ENCODE results near the gene ATF2. TPM values are rescaled to one million over a fixed set of nuclear protein-coding genes. Genes with fewer than 3 reads are reported as not detected.
A peak's percentile ranks its signal among the peaks of the same experiment; 100 is the strongest.

The ATF2 gene
- total RNA-seq, 1 donor from 2014 or later, result 40.5 TPM

DNA sequence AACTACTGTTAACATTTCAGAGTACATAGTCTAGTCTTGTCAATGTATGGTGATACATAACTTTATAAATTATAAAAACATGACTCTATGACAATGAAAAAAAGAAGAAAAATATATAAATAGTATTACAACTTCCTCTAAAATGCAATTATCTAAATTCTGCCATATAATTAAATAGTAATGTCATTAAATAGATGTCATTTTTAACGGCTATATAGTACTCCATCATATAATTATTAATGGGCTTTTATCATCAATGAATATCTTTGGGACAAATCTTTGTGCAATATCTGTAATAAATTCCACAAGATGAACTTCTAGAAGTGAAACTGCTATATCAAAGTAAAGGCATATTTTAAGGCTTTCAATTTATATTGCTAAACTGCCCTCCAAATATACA, 24.8 kb downstream of the ATF2 start:
- Histone ChIP-seq H3K27me3 (no peaks in the 10 kb centered on the region), H3K9me3 (no peaks in the 10 kb centered on the region), H3K4me3 (no peak overlapping the region), H3K27ac (no peak overlapping the region), H3K36me3 (no peaks in the 10 kb centered on the region), H3K4me1 (peaks cover 18% of the 10 kb centered on the region)
- TF ChIP-seq, protein P1, sequence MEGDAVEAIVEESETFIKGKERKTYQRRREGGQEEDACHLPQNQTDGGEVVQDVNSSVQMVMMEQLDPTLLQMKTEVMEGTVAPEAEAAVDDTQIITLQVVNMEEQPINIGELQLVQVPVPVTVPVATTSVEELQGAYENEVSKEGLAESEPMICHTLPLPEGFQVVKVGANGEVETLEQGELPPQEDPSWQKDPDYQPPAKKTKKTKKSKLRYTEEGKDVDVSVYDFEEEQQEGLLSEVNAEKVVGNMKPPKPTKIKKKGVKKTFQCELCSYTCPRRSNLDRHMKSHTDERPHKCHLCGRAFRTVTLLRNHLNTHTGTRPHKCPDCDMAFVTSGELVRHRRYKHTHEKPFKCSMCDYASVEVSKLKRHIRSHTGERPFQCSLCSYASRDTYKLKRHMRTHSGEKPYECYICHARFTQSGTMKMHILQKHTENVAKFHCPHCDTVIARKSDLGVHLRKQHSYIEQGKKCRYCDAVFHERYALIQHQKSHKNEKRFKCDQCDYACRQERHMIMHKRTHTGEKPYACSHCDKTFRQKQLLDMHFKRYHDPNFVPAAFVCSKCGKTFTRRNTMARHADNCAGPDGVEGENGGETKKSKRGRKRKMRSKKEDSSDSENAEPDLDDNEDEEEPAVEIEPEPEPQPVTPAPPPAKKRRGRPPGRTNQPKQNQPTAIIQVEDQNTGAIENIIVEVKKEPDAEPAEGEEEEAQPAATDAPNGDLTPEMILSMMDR (IDR thresholded peaks at IDR 0.05), result no peak
- TF ChIP-seq POLR2AphosphoS5 (IDR thresholded peaks at IDR 0.05; ENCODE audit: insufficient read depth in 1 of 2, low read depth in 1 of 2) (no peak), POLR2A (IDR thresholded peaks at IDR 0.05) (no peak)
- intact Hi-C loops (cut with DNase I), result no loop called here
- DNase-seq (ENCODE audit: extremely low spot score in 2 of 2), result no peak

DNA sequence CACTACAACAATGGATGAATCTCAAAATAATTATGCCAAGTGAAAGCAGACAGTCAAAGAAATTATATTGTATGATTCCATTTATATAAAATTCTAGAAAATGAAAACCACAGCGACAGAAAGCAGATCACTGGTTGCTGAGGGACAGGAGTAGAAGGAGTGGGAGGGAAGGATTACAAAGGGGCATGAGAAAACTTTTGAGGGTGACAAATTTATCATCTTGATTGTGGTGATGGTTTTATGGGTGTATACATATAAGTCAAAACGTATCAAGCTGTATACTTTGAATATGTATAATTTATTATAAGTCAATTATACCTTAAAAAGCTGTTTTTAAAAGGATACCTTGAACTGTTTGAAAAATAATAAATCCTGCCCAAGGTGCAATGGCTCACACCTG, 27.7 kb downstream of the ATF2 start:
- no peak for DNase-seq (ENCODE audit: extremely low spot score in 2 of 2)
- Histone ChIP-seq H3K27ac (no peak overlapping the region), H3K9me3 (no peaks in the 10 kb centered on the region), H3K27me3 (no peaks in the 10 kb centered on the region), H3K4me1 (peaks cover 36% of the 10 kb centered on the region), H3K36me3 (peaks cover 0 to 4% of the 10 kb centered on the region in 2 donors), H3K4me3 (no peak overlapping the region)
- TF ChIP-seq POLR2AphosphoS5 (IDR thresholded peaks at IDR 0.05; ENCODE audit: insufficient read depth in 1 of 2, low read depth in 1 of 2) (no peak), POLR2A (IDR thresholded peaks at IDR 0.05) (no peak)
- TF ChIP-seq, protein P1 (IDR thresholded peaks at IDR 0.05), result no peak
- intact Hi-C loops (cut with DNase I), result no loop called here

DNA sequence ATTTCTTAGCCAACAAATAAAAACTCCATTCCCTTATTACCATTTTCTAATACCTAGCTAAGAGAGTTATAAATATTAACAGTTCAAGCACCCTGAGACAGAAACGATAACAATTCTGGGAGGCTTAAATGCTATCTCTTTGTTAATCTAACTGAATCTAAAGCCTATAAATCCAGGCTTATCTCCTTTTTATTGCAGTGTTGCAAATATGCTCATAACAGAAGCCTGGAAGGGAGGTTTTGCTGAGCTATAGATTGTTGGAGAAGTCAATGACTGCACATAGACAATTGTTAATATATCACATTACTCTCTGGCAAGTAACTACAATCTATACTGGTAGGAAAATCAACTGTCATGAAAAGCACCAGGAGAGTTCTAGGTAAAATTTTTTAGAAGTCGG, 30.2 kb downstream of the ATF2 start:
- peaks cover 43% of the 10 kb centered on the region for H3K4me1 ChIP-seq
- H3K4me3 ChIP-seq, result no peak overlapping the region
- TF ChIP-seq, protein P1 (IDR thresholded peaks at IDR 0.05), result no peak
- TF ChIP-seq POLR2A (IDR thresholded peaks at IDR 0.05) (no peak), POLR2AphosphoS5 (IDR thresholded peaks at IDR 0.05; ENCODE audit: insufficient read depth in 1 of 2, low read depth in 1 of 2) (no peak)
- no peaks in the 10 kb centered on the region for H3K9me3 ChIP-seq
- DNase-seq (ENCODE audit: extremely low spot score in 2 of 2), result no peak
- H3K36me3 ChIP-seq, result peaks cover 0 to 4% of the 10 kb centered on the region in 2 donors
- intact Hi-C loops (cut with DNase I), result no loop called here
- H3K27ac ChIP-seq, result no peak overlapping the region
- H3K27me3 ChIP-seq, result no peaks in the 10 kb centered on the region

DNA sequence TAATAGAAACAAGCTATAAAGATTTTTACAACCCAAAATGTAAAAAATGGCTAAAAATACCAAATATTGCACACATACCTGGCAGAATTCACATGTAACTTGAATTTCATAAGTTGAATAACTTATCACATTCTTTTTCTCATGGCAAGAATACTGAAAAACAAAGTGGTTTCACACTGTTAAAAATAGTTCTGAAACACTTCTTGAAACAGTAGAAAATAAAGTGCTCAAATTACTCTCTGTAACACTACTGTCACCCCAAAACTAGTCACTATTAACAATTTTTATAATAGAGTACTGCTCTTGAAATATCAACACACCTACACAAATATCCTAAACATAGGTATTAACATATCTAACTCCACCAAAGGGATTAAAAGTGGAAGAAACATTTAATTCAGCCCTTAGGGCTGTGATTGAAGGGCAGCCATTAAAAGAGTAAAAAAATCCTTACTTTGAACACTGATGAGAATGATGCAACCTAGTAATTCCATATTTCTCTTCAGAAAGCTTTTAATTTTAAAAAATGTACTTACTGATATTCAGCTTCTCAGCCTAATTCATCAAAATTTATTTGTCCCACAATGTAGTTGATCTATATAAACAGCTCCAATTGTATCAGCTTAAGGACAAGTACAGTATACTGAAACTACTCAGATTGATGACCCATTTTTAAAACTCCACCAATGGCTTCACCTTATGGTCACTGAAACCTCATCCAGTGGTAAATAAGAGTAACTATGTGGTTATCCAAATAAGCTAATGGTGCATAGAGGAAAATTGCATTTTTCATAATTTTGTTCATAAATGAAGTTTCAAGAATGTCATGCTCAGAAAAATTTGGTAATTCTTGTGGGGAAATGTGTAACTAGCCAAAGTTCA, 31.4 kb downstream of the ATF2 start:
- Histone ChIP-seq H3K9me3 (no peaks in the 10 kb centered on the region), H3K4me3 (no peak overlapping the region), H3K27ac (peak overlapping the region; percentile 27), H3K36me3 (peaks cover 0 to 4% of the 10 kb centered on the region in 2 donors), H3K4me1 (peaks cover 43% of the 10 kb centered on the region), H3K27me3 (no peaks in the 10 kb centered on the region)
- intact Hi-C loops (cut with DNase I), result no loop called here
- DNase-seq (ENCODE audit: extremely low spot score in 2 of 2), result no peak
- TF ChIP-seq POLR2AphosphoS5 (IDR thresholded peaks at IDR 0.05; ENCODE audit: insufficient read depth in 1 of 2, low read depth in 1 of 2) (no peak), POLR2A (IDR thresholded peaks at IDR 0.05) (no peak)
- TF ChIP-seq, protein P1 (IDR thresholded peaks at IDR 0.05), result no peak

DNA sequence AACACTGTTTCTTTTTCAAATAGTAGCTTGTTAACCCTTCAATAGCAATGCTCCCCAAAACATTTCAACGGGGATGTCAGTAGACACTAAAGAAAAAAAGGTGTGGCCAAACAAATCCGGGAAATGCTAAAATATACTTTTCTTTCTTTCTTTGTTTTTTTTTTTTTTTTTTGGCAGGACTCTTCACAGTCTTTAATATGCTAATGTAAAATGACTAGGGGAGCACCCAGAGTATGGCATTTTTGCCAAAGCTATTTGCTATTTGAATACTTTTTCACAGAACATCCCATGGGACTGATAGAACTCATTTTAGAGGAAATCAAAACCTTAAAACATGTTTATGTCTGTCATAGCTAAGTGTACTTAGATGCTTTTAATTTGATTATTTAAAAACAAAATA, 32.1 kb downstream of the ATF2 start:
- no peak for DNase-seq (ENCODE audit: extremely low spot score in 2 of 2)
- Histone ChIP-seq H3K36me3 (peaks cover 0 to 4% of the 10 kb centered on the region in 2 donors), H3K27ac (peak overlapping the region; percentile 27), H3K4me1 (peaks cover 47% of the 10 kb centered on the region), H3K27me3 (no peaks in the 10 kb centered on the region), H3K4me3 (no peak overlapping the region), H3K9me3 (no peaks in the 10 kb centered on the region)
- intact Hi-C loops (cut with DNase I), result no loop called here
- no peak for TF ChIP-seq POLR2A (IDR thresholded peaks at IDR 0.05)
- no peak for TF ChIP-seq POLR2AphosphoS5 (IDR thresholded peaks at IDR 0.05; ENCODE audit: insufficient read depth in 1 of 2, low read depth in 1 of 2)
- TF ChIP-seq, protein P1 (IDR thresholded peaks at IDR 0.05), result no peak

Measured in vagina (tissue), 2 donors.